Central memory CD8-positive, alpha-beta T cell (primary cell): ENCODE measurements around the gene HHATL.

Source experiments
- ATAC-seq: fragments of 150-1000 bp; cut with Tn5 transposase; replicated peaks from 2 replicates; pipeline ENCODE4 v1.10.0; 2022; ENCODE audit warnings: mild to moderate bottlenecking, moderate FRiP score, moderate number of reproducible peaks; ENCODE audit not compliant: poor library complexity, severe bottlenecking; ENCODE audit errors: extremely low read depth
- DNase-seq, 2 donors: peaks; one replicate each; pipeline ENCODE4 v3.0.0; 2021; ENCODE audit warnings: low spot score in 2 of 2
- H3K27ac Mint-ChIP-seq: one replicate; pipeline ENCODE4 v1.8.0; 2022; ENCODE audit warnings: low read depth, mild to moderate bottlenecking, moderate library complexity, mixed read lengths
- H3K27me3 Mint-ChIP-seq: one replicate; pipeline ENCODE4 v1.8.0; 2022; ENCODE audit warnings: mixed read lengths
- H3K36me3 Mint-ChIP-seq: one replicate; pipeline ENCODE4 v1.8.0; 2022; ENCODE audit warnings: mild to moderate bottlenecking, moderate library complexity, mixed read lengths; ENCODE audit not compliant: insufficient read depth
- H3K4me1 Mint-ChIP-seq: one replicate; pipeline ENCODE4 v1.8.0; 2022; ENCODE audit warnings: mixed read lengths
- H3K4me3 Mint-ChIP-seq: one replicate; pipeline ENCODE4 v1.8.0; 2022; ENCODE audit warnings: mild to moderate bottlenecking, moderate library complexity, mixed read lengths
- H3K9me3 Mint-ChIP-seq: one replicate; pipeline ENCODE4 v1.8.0; 2022; ENCODE audit warnings: mixed read lengths

HHATL gene

GRCh38 chr3:42698216-42698910 is 4.2 kb downstream of the HHATL start:
- Mint-ChIP-seq H3K27ac (no peak overlapping the region), H3K9me3 (no peaks in the 10 kb centered on the region), H3K4me1 (no peaks in the 10 kb centered on the region), H3K27me3 (peaks cover 13% of the 10 kb centered on the region), H3K36me3 (peaks cover 2% of the 10 kb centered on the region), H3K4me3 (no peak overlapping the region)
- DNase-seq (no peak), ATAC-seq (no peak)

GRCh38 chr3:42697289-42698051 is 5.1 kb downstream of the HHATL start:
- Mint-ChIP-seq H3K27me3 (peaks cover 7% of the 10 kb centered on the region), H3K4me1 (no peaks in the 10 kb centered on the region), H3K27ac (no peak overlapping the region), H3K4me3 (no peak overlapping the region), H3K9me3 (no peaks in the 10 kb centered on the region), H3K36me3 (peaks cover 2% of the 10 kb centered on the region)
- DNase-seq (no peak), ATAC-seq (no peak)

GRCh38 chr3:42696356-42697288 is 6.0 kb downstream of the HHATL start:
- ATAC-seq = no peak
- Mint-ChIP-seq H3K36me3 (peaks cover 2% of the 10 kb centered on the region), H3K9me3 (no peaks in the 10 kb centered on the region), H3K27ac (no peak overlapping the region), H3K4me3 (no peak overlapping the region), H3K27me3 (peaks cover 7% of the 10 kb centered on the region), H3K4me1 (no peaks in the 10 kb centered on the region)
- DNase-seq = no peak

- Mint-ChIP-seq H3K4me1 (no peaks in the 10 kb centered on the region), H3K36me3 (no peaks in the 10 kb centered on the region), H3K27ac (no peak overlapping the region), H3K4me3 (no peak overlapping the region), H3K27me3 (no peaks in the 10 kb centered on the region), H3K9me3 (no peaks in the 10 kb centered on the region)
- DNase-seq (no peak), ATAC-seq (no peak)
Observed at GRCh38 chr3:42694366-42694765, 8.2 kb downstream of the HHATL start.

- no peaks in the 10 kb centered on the region for H3K4me1 Mint-ChIP-seq
- ATAC-seq = no peak
- no peaks in the 10 kb centered on the region for H3K36me3 Mint-ChIP-seq
- DNase-seq = no peak
- H3K27me3 Mint-ChIP-seq = no peaks in the 10 kb centered on the region
- H3K27ac Mint-ChIP-seq = no peak overlapping the region
- no peaks in the 10 kb centered on the region for H3K9me3 Mint-ChIP-seq
- H3K4me3 Mint-ChIP-seq = no peak overlapping the region
Observed at GRCh38 chr3:42693530-42693930, 9.1 kb downstream of the HHATL start.

GRCh38 chr3:42692667-42693529 is 9.7 kb downstream of the HHATL start:
- H3K4me3 Mint-ChIP-seq = no peak overlapping the region
- H3K4me1 Mint-ChIP-seq = no peaks in the 10 kb centered on the region
- no peak for DNase-seq
- H3K36me3 Mint-ChIP-seq = no peaks in the 10 kb centered on the region
- no peaks in the 10 kb centered on the region for H3K27me3 Mint-ChIP-seq
- ATAC-seq = no peak
- H3K9me3 Mint-ChIP-seq = no peaks in the 10 kb centered on the region
- no peak overlapping the region for H3K27ac Mint-ChIP-seq

GRCh38 chr3:42691816-42692666 is 10.6 kb downstream of the HHATL start:
- Mint-ChIP-seq H3K9me3 (no peaks in the 10 kb centered on the region), H3K27me3 (peaks cover 2% of the 10 kb centered on the region), H3K4me3 (no peak overlapping the region), H3K4me1 (no peaks in the 10 kb centered on the region), H3K27ac (no peak overlapping the region), H3K36me3 (no peaks in the 10 kb centered on the region)
- no peak for DNase-seq
- no peak for ATAC-seq

- Mint-ChIP-seq H3K27ac (no peak overlapping the region), H3K36me3 (no peaks in the 10 kb centered on the region), H3K4me1 (no peaks in the 10 kb centered on the region), H3K9me3 (no peaks in the 10 kb centered on the region), H3K4me3 (no peak overlapping the region), H3K27me3 (peaks cover 12% of the 10 kb centered on the region)
- DNase-seq (no peak), ATAC-seq (no peak)
Observed at GRCh38 chr3:42690766-42691680, 11.6 kb downstream of the HHATL start.

- ATAC-seq = no peak
- Mint-ChIP-seq H3K4me3 (no peak overlapping the region), H3K27me3 (peaks cover 18% of the 10 kb centered on the region), H3K4me1 (no peaks in the 10 kb centered on the region), H3K27ac (no peak overlapping the region), H3K36me3 (no peaks in the 10 kb centered on the region), H3K9me3 (no peaks in the 10 kb centered on the region)
- DNase-seq = no peak
Observed at GRCh38 chr3:42690191-42690590, 12.4 kb downstream of the HHATL start.

- DNase-seq (no peak), ATAC-seq (no peak)
- Mint-ChIP-seq H3K9me3 (no peaks in the 10 kb centered on the region), H3K36me3 (no peaks in the 10 kb centered on the region), H3K4me3 (no peak overlapping the region), H3K27ac (no peak overlapping the region), H3K27me3 (peaks cover 23% of the 10 kb centered on the region), H3K4me1 (no peaks in the 10 kb centered on the region)
Observed at GRCh38 chr3:42689421-42690014, 13.1 kb downstream of the HHATL start.
